KOPT-K1 (cell line): ENCODE results near the gene BICDL2.
"Not testable (repeated sequence)": the region's sequence is repeated elsewhere in the genome, so short reads cannot be mapped to it uniquely, and the experiment has no call there.

ENCODE experiments used
- H3K27ac ChIP-seq: fragments of 200-600 bp; sonication (generic); 2 replicates; pipeline ENCODE4 v1.5.1; 2016; ENCODE audit warnings: antibody characterized with exemption, mild to moderate bottlenecking, low read depth, low read length; ENCODE audit not compliant: poor library complexity, severe bottlenecking
- H3K36me3 ChIP-seq: fragments of 200-600 bp; sonication (generic); 2 replicates; pipeline ENCODE4 v1.5.1; 2017; ENCODE audit warnings: antibody characterized with exemption, mild to moderate bottlenecking, low read length, moderate library complexity; ENCODE audit not compliant: insufficient read depth
- H3K9me3 ChIP-seq: fragments of 200-600 bp; sonication (generic); 2 replicates; pipeline ENCODE4 v1.5.1; 2017; ENCODE audit warnings: antibody characterized with exemption, low read length, mild to moderate bottlenecking; ENCODE audit not compliant: insufficient read depth, poor library complexity, severe bottlenecking

The BICDL2 gene

DNA sequence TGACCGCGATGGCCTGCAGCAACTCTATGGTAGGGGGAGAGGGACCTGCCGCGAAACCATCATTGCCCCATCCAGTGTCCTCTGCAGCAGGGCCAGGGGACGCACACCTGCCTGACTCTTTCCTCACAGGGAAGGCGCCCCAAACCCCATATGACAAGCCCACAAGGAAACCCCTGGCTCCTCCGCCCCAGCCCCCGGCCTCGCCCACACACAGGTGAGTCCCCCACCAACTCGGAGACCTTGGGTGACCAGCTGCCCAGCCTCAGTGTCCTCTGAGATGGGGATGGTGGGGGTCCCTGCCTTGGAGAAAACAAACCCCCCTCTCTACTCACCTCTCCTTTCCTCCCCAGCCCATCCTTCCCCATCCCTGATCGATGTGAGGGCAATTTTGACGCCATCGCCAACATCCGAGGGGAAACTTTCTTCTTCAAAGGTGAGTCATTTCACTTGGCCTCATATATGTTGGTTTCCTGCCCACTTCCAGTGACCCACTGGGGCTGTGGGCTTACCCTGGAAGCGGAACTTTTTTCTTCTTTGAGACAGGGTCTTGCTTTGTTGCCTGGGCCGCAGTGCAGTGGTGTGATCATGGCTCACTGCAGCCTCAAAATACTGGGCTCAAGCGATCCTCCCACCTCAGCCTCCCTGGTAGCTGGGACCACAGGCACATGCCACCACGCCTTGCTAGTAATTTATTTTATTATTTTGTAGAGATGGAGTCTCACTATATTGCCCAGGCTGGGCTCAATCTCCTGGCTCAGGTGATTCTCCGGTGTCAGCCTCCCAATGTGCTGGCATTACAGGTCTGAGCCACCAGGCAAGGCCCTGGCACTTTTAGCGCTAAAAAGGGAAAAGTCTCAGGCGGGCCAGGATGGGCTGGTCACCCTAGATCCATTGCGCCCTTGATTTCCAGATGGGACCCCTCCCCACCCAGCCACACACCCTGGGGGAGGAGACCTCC, 20.7 kb upstream of the BICDL2 start:
- H3K9me3 ChIP-seq = no peaks in the 10 kb centered on the region
- no peak overlapping the region for H3K27ac ChIP-seq
- H3K36me3 ChIP-seq = peaks cover 8% of the 10 kb centered on the region; the same call in 1 of the 2 replicates

- Histone ChIP-seq H3K9me3 (no peaks in the 10 kb centered on the region), H3K27ac (no peak overlapping the region), H3K36me3 (peaks cover 8% of the 10 kb centered on the region; the same call in 1 of the 2 replicates)
Measured at GRCh38 chr16:3056336-3057180, 19.8 kb upstream of the BICDL2 start.

- H3K27ac ChIP-seq = peak overlapping the region; percentile 46
- H3K36me3 ChIP-seq, H3K9me3 ChIP-seq: not testable (repeated sequence)
Measured at GRCh38 chr16:3055734-3056115, 19.0 kb upstream of the BICDL2 start.

DNA sequence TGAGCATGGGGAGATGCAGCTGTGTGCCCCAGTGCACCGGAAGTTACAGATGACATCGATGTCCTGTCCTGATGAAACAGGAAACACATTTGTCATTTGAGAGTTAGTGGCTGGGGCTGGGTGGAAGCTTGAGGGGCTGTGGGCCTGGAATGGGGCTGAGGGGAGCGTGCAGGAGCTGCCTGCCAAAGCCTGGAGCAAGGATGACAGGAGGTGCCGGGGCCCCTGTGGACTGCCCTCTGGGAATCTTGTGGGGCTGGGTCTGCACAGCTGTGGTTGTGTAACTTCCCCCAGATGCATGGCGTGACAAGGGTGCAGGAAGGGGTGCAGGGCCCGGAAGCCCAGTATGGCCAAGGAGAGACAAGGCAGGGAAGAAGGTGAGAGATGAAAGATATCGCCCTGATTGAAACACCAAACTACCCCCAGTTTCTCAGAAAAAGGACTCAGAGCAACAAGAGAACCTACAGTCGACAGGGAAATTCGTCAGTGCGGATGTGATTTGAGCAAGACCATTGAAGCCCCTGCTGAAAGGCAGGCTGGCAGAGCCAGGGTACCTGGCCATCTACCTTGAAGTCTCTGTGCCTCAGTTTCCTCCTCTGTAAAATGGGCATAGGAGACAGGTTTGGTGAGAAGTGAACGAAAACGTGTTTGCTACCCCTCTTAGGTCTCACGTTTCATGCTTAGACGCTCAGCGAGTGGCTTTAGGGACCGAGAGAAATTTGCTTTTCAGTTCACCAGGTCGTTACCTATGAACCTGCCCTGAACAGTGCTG, 18.4 kb upstream of the BICDL2 start:
- H3K36me3 ChIP-seq = peaks cover 8% of the 10 kb centered on the region; the same call in 1 of the 2 replicates
- H3K27ac ChIP-seq = peak overlapping the region; percentile 46
- H3K9me3 ChIP-seq = no peaks in the 10 kb centered on the region

GRCh38 chr16:3053330-3053710, 16.6 kb upstream of the BICDL2 start:
- H3K9me3 ChIP-seq, H3K36me3 ChIP-seq: not testable (repeated sequence)
- peak overlapping the region; percentile 68 for H3K27ac ChIP-seq

DNA sequence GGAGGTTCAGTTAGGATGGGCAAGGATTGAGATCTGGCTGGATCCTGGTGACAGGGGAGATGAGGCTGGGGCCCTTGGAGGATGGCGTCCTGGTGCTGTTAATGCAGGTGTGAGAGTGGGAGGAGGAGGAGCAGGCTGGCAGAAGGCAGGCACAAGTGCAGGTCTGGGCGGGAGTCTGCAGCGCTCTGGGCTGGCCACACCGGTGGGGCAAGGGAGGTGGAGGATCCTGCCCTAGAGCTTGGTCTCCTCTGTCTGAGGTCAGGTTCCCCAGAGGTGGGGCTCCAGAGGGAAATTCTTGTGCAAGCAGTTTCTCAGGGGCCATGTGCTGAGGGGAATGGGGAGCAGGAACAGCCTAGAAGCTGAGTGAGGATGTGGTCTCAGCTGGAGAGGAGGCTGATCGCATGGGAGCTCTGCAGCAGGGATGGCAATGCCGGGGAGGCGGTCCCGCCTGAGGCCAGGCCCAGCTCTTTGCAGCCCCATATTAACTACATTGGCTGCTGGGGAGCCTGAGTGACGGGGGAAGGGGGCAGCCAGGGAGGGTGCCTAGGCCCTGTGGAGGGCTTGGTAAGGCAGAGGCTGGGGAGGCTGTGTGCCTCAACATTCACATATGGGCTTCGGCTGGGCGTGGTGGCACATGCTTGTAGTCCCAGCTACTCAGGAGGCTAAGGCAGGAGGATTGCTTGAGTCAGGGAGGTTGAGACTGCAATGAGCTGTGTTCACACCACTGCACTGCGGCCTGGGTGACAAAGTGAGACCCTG, 16.0 kb upstream of the BICDL2 start:
- peak overlapping the region; percentile 68 for H3K27ac ChIP-seq
- not testable (repeated sequence) for H3K9me3 ChIP-seq, H3K36me3 ChIP-seq

GRCh38 chr16:3051494-3051893, 14.8 kb upstream of the BICDL2 start:
- Histone ChIP-seq H3K27ac (no peak overlapping the region), H3K9me3 (no peaks in the 10 kb centered on the region), H3K36me3 (peaks cover 8% of the 10 kb centered on the region; the same call in 1 of the 2 replicates)

- Histone ChIP-seq H3K27ac (no peak overlapping the region), H3K9me3 (no peaks in the 10 kb centered on the region), H3K36me3 (peaks cover 8% of the 10 kb centered on the region; the same call in 1 of the 2 replicates)
Measured at GRCh38 chr16:3051009-3051408, 14.3 kb upstream of the BICDL2 start.

DNA sequence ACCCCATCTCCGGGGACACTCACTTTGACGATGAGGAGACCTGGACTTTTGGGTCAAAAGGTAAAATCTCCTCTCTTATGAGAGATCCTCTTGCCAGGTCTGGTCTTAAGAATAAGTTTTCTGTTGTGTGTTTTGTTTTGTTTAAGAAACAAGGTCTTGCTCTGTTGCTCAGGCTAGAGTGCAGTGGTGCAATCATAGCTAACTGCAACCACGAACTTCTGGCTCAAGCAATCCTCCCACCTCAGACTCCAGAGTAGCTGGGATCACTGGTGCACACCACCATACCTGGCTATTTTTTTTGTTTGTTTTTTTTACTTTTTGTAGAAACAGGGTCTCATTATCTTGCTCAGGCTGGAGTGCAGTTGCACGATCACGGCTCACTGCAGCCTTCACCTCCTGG, 13.7 kb upstream of the BICDL2 start:
- H3K36me3 ChIP-seq = peaks cover 8% of the 10 kb centered on the region; the same call in 1 of the 2 replicates
- H3K27ac ChIP-seq = no peak overlapping the region
- no peaks in the 10 kb centered on the region for H3K9me3 ChIP-seq

DNA sequence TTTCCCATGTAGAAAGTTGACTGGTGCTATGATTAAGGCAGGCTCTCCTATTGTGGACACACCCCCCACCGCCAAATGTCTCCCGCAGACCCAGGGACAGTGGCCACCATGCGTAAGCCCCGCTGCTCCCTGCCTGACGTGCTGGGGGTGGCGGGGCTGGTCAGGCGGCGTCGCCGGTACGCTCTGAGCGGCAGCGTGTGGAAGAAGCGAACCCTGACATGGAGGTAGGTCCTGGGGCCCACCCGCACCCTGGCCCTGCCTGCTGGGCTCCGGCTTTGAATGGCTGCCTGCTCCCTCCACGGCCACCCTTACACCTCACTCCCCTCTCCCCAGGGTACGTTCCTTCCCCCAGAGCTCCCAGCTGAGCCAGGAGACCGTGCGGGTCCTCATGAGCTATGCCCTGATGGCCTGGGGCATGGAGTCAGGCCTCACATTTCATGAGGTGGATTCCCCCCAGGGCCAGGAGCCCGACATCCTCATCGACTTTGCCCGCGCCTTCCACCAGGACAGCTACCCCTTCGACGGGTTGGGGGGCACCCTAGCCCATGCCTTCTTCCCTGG, 13.3 kb upstream of the BICDL2 start:
- H3K27ac ChIP-seq = no peak overlapping the region
- peaks cover 8% of the 10 kb centered on the region; the same call in 1 of the 2 replicates for H3K36me3 ChIP-seq

GRCh38 chr16:3047387-3047720, 10.6 kb upstream of the BICDL2 start:
- Histone ChIP-seq H3K9me3 (no peaks in the 10 kb centered on the region), H3K36me3 (no peaks in the 10 kb centered on the region), H3K27ac (no peak overlapping the region)

More for the DNA sequence above, 13.3 kb upstream of the BICDL2 start:
- H3K9me3 ChIP-seq = no peaks in the 10 kb centered on the region

DNA sequence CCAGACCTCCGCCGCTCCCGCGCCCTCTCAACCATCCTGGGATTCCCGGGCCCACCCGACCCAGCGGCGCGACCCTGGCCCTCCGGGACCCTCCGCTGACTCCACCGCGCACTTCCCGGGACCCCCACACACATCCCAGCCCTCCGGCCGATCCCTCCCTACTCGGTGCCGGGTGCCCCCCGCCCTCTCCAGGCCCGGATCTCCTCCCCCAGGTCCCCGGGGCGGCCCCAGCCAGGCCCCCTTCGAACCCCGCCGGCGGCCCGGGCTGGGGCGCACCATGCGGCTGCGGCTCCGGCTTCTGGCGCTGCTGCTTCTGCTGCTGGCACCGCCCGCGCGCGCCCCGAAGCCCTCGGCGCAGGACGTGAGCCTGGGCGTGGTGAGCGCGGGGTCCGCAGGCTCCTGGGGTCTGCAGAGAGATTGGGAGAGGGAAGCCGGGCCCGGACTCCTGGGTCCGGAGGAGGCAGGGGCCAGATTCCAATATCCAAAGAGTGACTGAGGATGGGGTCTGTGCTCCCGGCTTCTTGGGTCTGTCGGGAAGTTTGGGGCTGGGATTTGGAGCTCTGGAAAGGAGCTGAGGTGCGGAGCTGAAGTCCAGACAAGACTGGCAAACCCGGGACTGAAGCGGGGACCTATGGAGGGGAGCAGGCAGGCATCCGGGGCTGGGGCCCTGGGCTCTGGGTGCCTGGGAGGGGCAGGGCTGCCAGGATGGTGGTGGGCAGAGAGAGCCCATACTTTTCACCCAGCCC, 10.1 kb upstream of the BICDL2 start:
- Histone ChIP-seq H3K27ac (no peak overlapping the region), H3K9me3 (no peaks in the 10 kb centered on the region), H3K36me3 (no peaks in the 10 kb centered on the region)

DNA sequence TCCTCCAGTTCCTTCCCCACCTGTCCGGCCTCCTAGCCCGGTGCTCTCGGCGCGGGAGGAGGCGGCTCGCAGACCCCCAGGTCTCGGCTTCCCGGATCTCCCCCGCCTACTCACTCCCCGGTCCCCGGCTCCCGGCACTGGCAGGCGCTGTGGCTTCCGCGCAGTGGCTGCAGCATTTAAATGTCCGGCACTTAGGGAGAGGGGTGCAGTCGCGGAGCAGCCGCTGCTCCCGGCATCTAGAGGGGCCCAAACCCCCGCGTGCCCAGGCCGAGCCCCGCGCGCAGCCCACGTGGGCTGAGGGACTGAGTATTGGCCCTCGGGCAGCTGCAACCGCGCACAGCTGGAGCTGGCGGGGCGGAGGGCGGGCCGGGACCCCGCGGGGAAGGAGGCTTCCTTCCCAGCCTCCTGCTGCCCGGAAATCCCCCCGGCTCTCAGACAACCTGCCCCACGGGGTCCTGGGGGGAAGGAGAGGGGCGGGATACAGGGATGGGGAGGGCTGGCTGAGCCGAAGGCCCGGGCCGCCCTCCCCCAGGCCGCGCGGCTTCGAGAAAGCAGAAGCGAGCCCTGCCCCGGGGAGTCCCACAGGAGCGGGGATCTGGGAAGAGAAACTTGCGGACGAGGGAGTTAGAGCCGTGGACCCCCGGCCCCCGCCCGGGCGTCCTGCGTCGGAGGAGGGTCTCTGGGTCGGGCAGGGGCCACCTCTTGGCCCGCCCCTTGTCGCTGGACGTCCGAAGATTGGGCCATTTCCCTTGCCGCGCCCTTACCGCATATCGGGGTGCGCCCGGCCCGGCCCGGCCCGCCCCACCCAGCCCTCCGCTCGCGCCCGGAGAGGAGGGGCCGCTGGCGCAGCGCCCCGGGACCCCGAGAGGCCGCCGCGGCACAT, 9.3 kb upstream of the BICDL2 start, which contains the start of gene MMP25:
Gene MMP25, plus strand, starts transcription at position 804 of the 883 bp plus-strand sequence. CDS start 357 bp downstream, outside the sequence.
- Histone ChIP-seq H3K27ac (no peak within 1 kb of the TSS), H3K9me3 (no peaks in the 10 kb centered on the region), H3K36me3 (no peaks in the 10 kb centered on the region)
